IPS DF 4.7 (cell line): ENCODE results near the gene GAS2L2.

Experiments
- DNase-seq: peaks from one replicate; pipeline ENCODE4 v3.0.0-alpha.2; 2013; ENCODE audit warnings: low spot score; ENCODE audit errors: extremely low read depth

Gene GAS2L2

GRCh38 chr17:35747540-35748017, 5.5 kb downstream of the GAS2L2 start:
- no peak for DNase-seq

GRCh38 chr17:35745749-35746320, 7.2 kb downstream of the GAS2L2 start:
- DNase-seq, result no peak

- no peak for DNase-seq
Observed at GRCh38 chr17:35745246-35745645, 7.8 kb downstream of the GAS2L2 start.

- DNase-seq, result no peak
Observed at GRCh38 chr17:35744830-35745229, 8.2 kb downstream of the GAS2L2 start.

- DNase-seq, result no peak
Observed at GRCh38 chr17:35743626-35744328, 9.3 kb downstream of the GAS2L2 start.

DNA sequence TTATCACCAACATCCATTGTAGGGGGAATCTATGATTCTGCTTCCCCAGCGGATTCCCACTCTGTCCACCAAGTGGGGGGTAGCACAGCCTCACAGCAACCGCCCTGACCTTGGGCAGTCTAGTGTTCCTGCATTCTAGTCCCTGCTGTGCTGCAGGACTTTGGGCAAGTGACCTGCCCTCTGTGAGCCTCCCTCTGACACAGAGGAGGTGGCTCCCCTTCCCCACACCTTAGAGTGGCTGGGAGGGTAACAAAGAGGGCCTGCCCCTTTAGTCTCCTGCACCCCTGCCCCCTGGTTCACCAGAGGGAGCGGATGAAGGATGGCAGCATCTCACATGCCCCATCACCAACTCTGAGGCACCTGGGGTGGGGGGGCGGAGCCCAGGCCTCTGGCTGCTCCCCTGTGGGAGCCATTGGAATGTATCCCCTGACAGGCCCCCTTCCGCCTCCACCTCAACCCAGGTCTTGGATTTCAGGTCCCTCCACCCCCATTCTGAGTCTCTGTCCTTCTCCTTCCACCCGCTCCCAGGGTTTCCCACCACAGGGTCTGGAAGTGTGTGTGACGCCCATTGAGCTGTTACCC, 10.1 kb downstream of the GAS2L2 start:
- no peak for DNase-seq

- DNase-seq, result no peak
Observed at GRCh38 chr17:35742496-35742895, 10.5 kb downstream of the GAS2L2 start.

GRCh38 chr17:35740997-35741931, 11.8 kb downstream of the GAS2L2 start:
- no peak for DNase-seq

GRCh38 chr17:35740216-35740615, 12.8 kb downstream of the GAS2L2 start:
- no peak for DNase-seq

- no peak for DNase-seq
Observed at GRCh38 chr17:35738519-35739133, 14.4 kb downstream of the GAS2L2 start.

GRCh38 chr17:35736236-35736635, 16.8 kb downstream of the GAS2L2 start:
- DNase-seq, result no peak

DNA sequence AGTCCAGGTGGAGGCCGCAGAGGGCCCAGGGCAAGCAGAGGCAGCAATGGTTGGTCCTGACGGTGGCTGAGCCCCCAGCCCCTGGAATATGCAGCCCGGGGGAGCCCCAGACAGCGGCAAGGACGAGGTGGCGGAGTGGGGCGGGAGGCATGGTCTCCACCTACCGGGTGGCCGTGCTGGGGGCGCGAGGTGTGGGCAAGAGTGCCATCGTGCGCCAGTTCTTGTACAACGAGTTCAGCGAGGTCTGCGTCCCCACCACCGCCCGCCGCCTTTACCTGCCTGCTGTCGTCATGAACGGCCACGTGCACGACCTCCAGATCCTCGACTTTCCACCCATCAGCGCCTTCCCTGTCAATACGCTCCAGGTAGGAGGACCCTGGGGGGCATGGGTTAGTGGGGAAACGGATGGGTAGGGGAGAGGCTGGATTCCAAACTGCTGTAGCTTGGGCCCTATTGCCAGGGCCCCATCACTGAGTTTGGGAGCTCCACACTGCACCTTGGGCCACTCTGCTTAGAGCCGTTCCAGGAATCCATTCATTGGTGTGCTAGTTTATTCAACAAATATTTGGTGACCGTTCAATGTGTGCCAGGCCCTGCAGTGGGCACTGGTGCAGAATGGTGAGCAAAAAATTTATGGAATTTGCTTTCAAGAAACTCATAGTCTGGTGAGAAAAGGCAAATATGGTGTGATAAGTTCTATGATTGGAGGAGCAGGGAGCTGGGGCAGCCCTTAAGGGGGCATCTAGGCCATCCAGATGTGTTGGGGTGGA, 17.8 kb downstream of the GAS2L2 start:
- no peak for DNase-seq

GRCh38 chr17:35734396-35734795, 18.6 kb downstream of the GAS2L2 start:
- no peak for DNase-seq

- DNase-seq, result no peak
Observed at GRCh38 chr17:35733366-35733765, 19.7 kb downstream of the GAS2L2 start.

DNA sequence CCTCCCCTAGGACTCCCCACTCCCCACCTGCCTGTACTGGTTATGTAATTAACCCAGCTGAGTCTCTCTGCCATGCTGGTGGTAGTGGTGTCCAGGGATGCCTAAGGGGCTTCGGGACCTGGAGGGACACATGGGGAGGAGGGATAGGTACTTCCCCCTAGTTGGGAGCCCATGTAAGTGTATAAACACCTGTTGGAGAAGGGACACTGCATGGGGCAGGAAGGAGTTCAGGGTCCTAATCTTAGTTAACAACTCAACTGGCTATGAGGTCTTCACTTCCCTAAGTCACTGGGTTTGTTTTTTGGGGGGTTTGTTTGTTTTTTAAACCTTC, 20.3 kb downstream of the GAS2L2 start:
- DNase-seq, result no peak

GRCh38 chr17:35731917-35732805, 20.9 kb downstream of the GAS2L2 start:
- no peak for DNase-seq

GRCh38 chr17:35731239-35731916, 21.7 kb downstream of the GAS2L2 start, which contains the start of gene RASL10B:
RASL10B (plus strand) TSS chr17:35731639; CDS start chr17:35735185, 3,546 bp downstream.
- DNase-seq, result no peak

DNA sequence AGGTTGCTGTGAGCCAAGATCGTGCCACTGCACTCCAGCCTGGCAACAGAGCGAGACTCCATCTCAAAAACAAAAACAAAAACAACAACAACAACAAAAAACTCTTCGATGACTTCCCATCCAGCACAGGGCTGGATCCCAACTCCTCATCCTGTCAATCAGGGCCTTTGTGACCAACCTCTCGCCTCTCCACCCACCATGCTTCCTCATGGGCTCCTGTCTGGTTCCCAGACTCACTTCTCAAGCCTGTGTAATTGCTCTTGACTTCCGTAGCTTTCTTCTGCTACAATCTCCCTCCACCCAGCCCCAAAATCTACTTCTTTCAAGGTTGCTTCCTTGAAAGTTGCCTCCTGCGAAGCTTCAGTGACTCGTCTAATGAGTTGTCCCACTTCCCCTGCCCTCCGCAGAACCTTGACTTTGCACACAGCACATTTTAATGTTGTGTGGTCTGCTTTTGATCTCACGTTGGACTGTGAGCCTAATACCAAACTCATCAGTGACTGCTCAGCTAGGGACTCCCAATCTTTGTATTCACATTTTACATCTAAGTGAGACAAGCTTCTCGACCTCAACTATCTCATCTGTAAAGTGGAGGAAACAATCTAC, 22.5 kb downstream of the GAS2L2 start:
- DNase-seq, result no peak
